Lung (tissue), 12 donors: ENCODE data around the gene WFDC8. TPM values are rescaled to one million over a fixed set of nuclear protein-coding genes. Genes with fewer than 3 reads are reported as not detected.

Experiments used
- ATAC-seq: fragments of 200-7000 bp; cut with Tn5 transposase; one replicate; pipeline ENCODE4 v1.9.1; 2020; ENCODE audit warnings: moderate number of reproducible peaks; ENCODE audit not compliant: insufficient read depth, low FRiP score
- DNase-seq, 3 donors: peaks; one replicate each; pipeline ENCODE4 v3.0.0-alpha.2; 2013 to 2017
- H3K27ac ChIP-seq, 2 donors: one replicate each; pipeline ENCODE4 v1.5.1; 2013; ENCODE audit warnings: mild to moderate bottlenecking in 2 of 2, moderate library complexity in 2 of 2, control low read depth in 1 of 2, inconsistent platforms in 1 of 2, low read depth in 1 of 2, low read length in 1 of 2
- H3K27me3 ChIP-seq, 3 donors: one replicate each; pipeline ENCODE4 v1.5.1; 2013; ENCODE audit warnings: low read length in 2 of 3; ENCODE audit not compliant: control insufficient read depth in 3 of 3, insufficient read depth in 3 of 3
- H3K36me3 ChIP-seq, 4 donors: one replicate each; pipeline ENCODE4 v1.5.1; 2013; ENCODE audit warnings: low read length in 4 of 4, mild to moderate bottlenecking in 1 of 4, moderate library complexity in 1 of 4; ENCODE audit not compliant: control insufficient read depth in 4 of 4, insufficient read depth in 4 of 4
- H3K4me1 ChIP-seq, 5 donors: one replicate each; pipeline ENCODE4 v1.5.1; 2013; ENCODE audit warnings: low read length in 5 of 5, mild to moderate bottlenecking in 2 of 5, moderate library complexity in 1 of 5; ENCODE audit not compliant: control insufficient read depth in 5 of 5, insufficient read depth in 5 of 5
- H3K4me3 ChIP-seq: one replicate; pipeline ENCODE4 v1.5.1; 2013; ENCODE audit warnings: mild to moderate bottlenecking, control low read depth, moderate library complexity
- H3K9ac ChIP-seq, 2 donors: one replicate each; pipeline ENCODE4 v1.5.1; 2013; ENCODE audit warnings: low read length in 2 of 2, control low read depth in 1 of 2; ENCODE audit not compliant: insufficient read depth in 1 of 2
- H3K9me3 ChIP-seq, 4 donors: one replicate each; pipeline ENCODE4 v1.5.1; 2013; ENCODE audit warnings: low read length in 3 of 4, mild to moderate bottlenecking in 1 of 4, moderate library complexity in 1 of 4; ENCODE audit not compliant: control insufficient read depth in 4 of 4, insufficient read depth in 3 of 4
- WGBS, 2 donors: extraction: QIAGEN DNeasy Blood & Tissue Kit; methylation state at CpG; one replicate each; pipeline ENCODE4 v1.1.7; 2013; 5-methylcytosine and 5-hydroxymethylcytosine counted together
- polyA plus RNA-seq, 2 donors: library from polyadenylated mRNA; stranded (reverse); fragments of 200-250 nt; gene quantifications; one replicate each; pipeline ENCODE4 v1.2.1, GENCODE V29; 2013
- total RNA-seq, 2 donors: library from RNA; depleted of rRNA in 1 of 2; stranded (reverse); fragments of >200 nt in 1 of 2; gene quantifications; one replicate each; pipeline ENCODE4 v1.2.1, GENCODE V29; 2014 to 2021
- TF ChIP-seq, protein P1 (sequence below): IDR thresholded peaks from 2 replicates; pipeline ENCODE4 v1.5.1; 2012; ENCODE audit warnings: mild to moderate bottlenecking; ENCODE audit errors: control extremely low read depth, extremely low read depth
- donor health status: control.
- donor health status: control.
- donor health status: Bipolar disorder and iron deficiency.
- donor health status: healthy.
- donor health status: DM: yes; HTN: yes; CAD: no.

The WFDC8 gene
- total and polyA plus RNA-seq, 4 donors, result 0.26 TPM; not detected in 3

DNA sequence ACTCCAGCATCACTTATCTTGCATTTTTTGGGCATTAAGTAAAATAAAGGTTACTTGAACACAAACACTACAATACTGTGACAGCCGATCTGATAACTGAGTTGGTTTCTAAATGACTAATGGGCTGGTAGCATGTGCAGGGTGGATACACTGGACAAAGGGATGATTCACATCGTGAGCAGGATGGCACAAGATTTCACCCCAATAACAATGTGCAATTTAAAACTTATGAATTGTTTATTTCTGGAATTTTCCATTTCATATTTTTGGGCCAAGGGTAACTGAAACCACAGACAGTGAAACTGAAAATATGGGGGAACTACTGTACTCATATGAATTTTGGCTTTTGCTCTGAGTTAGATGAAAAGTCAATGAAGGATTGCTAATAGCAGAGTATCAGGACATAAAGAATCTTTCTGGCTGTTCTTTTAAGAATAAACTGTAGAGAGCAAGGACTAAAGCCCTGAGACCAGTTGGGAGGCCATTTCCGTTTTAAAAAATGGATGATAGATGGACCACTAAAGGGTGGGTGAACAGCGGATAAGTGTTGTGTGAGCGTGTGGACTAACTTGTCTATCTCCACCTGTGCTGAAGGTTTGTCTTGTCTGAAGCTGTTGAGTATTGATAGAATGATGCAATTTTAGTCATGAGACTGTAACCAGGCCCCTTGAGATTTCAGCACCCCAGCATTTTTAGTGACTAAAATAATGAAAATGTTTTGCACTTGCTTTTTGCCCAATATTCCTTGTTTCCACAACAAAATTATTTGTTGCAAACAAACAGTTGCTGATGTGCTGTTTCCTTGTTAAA lies 71.9 kb downstream of the WFDC8 start:
- WGBS, 2 donors, result 81 to 90% methylated on average over 5 of the region's 5 CpGs
- ATAC-seq, result no peak
- no peak for DNase-seq
- H3K4me3 ChIP-seq, result no peak overlapping the region
- H3K36me3 ChIP-seq, result no peaks in the 10 kb centered on the region
- no peaks in the 10 kb centered on the region for H3K27me3 ChIP-seq
- no peak overlapping the region for H3K9ac ChIP-seq
- no peaks in the 10 kb centered on the region for H3K4me1 ChIP-seq
- peaks cover 0 to 2% (median 0%) of the 10 kb centered on the region in 4 donors for H3K9me3 ChIP-seq
- TF ChIP-seq, protein P1, sequence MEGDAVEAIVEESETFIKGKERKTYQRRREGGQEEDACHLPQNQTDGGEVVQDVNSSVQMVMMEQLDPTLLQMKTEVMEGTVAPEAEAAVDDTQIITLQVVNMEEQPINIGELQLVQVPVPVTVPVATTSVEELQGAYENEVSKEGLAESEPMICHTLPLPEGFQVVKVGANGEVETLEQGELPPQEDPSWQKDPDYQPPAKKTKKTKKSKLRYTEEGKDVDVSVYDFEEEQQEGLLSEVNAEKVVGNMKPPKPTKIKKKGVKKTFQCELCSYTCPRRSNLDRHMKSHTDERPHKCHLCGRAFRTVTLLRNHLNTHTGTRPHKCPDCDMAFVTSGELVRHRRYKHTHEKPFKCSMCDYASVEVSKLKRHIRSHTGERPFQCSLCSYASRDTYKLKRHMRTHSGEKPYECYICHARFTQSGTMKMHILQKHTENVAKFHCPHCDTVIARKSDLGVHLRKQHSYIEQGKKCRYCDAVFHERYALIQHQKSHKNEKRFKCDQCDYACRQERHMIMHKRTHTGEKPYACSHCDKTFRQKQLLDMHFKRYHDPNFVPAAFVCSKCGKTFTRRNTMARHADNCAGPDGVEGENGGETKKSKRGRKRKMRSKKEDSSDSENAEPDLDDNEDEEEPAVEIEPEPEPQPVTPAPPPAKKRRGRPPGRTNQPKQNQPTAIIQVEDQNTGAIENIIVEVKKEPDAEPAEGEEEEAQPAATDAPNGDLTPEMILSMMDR, result no peak
- H3K27ac ChIP-seq, result no peak overlapping the region

DNA sequence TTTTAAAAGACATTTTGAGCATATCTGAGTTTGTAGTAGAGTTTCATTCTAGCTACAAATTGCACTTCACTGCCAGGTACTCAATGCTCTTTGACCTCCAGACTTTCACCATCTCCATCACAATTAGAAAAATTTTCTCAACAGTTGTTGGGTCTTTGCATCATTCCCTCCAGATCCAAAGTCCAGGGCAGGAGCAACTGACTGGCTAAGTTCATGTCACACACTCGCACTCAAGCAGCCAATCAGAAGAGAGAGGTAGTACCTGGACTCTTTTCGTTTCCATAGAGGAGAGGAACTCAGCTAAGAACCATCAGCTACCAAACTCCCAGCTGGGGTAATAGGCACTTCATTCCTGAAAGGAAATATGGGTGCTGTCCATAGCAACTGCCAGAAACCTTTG lies 72.7 kb downstream of the WFDC8 start:
- no peak overlapping the region for H3K9ac ChIP-seq
- no peaks in the 10 kb centered on the region for H3K27me3 ChIP-seq
- no peak overlapping the region for H3K4me3 ChIP-seq
- H3K9me3 ChIP-seq, result peaks cover 0 to 2% (median 0%) of the 10 kb centered on the region in 4 donors
- TF ChIP-seq, protein P1, result no peak
- no peaks in the 10 kb centered on the region for H3K4me1 ChIP-seq
- ATAC-seq (no peak), DNase-seq (no peak)
- H3K36me3 ChIP-seq, result no peaks in the 10 kb centered on the region
- no peak overlapping the region for H3K27ac ChIP-seq
- WGBS, 2 donors, result 83 to 85% methylated on average over 2 of the region's 2 CpGs

DNA sequence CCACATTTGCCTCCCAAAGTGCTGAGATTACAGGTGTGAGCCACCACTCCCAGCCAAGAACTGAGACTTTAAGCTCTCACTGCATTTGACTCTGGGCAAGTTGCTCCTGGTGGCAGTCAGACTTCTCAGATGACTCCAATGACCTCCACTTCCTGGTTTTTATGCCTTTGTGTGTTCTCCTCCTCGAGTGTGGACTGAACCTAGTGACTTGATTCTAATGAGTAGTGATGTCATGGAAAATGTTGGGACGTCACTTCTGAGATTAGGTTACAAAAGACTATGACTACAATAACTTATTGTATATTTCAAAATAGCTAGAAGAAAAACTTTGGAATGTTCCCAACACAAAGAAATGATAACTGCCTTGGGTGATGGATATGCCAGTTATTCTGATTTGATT lies 75.7 kb downstream of the WFDC8 start:
- Histone ChIP-seq H3K36me3 (no peaks in the 10 kb centered on the region), H3K9me3 (peaks cover 0 to 2% (median 0%) of the 10 kb centered on the region in 4 donors), H3K4me3 (no peak overlapping the region), H3K4me1 (no peaks in the 10 kb centered on the region), H3K27me3 (no peaks in the 10 kb centered on the region), H3K27ac (no peak overlapping the region), H3K9ac (no peak overlapping the region)
- TF ChIP-seq, protein P1, result no peak
- DNase-seq (no peak), ATAC-seq (no peak)
- WGBS, 2 donors, result 43 to 45% methylated on average over 2 of the region's 2 CpGs
